ENCODE data around the gene NNMT.

The NNMT gene

DNA sequence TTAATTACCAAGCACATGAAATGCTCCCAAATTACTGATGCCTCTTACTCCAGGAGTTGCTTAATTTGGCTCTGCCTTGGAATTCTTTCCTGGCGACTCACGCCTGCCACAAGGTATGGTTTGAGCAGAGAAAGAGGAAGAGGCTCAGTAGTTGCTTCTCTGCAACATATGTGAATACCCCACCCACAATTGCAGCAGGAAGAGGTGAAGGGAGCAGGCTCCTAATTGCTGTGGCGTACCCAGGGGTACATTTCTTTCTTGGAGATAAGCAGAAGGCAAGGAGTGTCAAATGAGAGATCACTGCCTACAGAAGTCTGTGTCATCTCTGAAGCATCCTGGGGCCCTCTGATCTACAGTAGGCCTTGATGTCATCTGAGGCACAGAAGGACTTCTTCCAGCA is 10.6 kb upstream of the NNMT start:
- DNase-seq, result no peak

- no peak for DNase-seq
Measured at GRCh38 chr11:114286229-114286628, 10.0 kb upstream of the NNMT start.

DNA sequence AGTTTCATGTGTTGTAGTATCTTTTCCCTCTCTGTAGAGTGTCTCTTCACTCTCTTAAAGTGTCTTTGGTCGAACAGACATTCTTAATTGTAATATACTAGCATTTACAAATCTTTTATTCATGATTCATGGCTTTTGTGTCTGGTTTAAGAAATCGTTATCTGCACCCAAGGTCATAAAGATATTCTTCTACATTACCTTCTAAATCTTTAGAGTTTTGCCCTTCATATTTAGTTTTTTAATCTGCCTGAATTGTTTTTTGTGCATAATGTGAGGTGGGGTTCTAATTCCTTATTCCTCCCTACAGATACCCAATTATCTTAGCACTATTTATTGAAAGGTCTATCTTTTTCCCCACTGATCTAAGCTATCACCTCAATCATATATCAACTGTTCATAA is 9.0 kb upstream of the NNMT start:
- no peak for DNase-seq

GRCh38 chr11:114288136-114288535 is 8.1 kb upstream of the NNMT start:
- no peak for DNase-seq

DNA sequence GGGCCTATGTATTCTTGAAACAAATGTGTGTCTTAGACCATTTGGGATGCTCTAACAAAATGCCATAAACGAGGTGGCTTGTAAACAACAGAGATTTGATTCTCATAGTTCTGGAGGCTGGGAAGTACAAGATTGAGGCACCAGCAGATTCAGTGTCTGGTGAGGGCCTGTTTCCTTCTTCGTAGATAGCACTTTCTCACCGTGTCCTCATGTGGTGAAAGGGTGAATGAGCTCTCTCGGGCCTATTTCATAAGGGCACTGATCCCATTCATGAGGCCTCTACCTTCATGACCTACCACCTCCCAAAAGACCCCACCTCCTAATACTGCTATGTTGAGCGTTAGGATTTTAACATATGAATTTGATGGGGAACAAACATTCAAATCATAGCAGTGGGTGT is 6.4 kb upstream of the NNMT start:
- no peak for DNase-seq

GRCh38 chr11:114290503-114291235 is 5.5 kb upstream of the NNMT start:
- DNase-seq, result no peak

DNA sequence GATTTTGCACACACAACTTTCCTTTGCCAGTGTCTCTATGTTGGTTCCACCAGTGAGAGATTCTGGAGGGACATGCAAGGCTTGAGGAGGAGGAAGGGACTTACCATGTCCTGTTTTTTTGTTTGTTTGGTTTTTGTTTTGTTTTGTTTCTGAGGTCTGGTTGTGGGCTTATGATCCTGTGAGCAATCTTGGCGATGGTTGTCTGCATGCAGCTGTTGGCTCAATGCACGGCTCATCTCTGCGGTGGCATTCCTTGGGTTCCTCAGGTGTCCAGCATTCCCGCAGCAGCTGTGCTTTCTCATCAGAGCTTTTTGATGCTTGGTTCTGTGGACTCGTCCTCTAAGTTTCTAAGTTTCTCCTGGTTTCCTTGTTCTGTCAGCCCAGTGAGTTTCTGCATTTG is 4.8 kb upstream of the NNMT start:
- DNase-seq, result no peak

GRCh38 chr11:114291842-114292680 is 4.1 kb upstream of the NNMT start:
- no peak for DNase-seq

- DNase-seq, result no peak
Measured at GRCh38 chr11:114293201-114293711, 2.9 kb upstream of the NNMT start.

GRCh38 chr11:114296605-114297372 is 590 bp downstream of the NNMT start:
- DNase-seq, result no peak

- no peak for DNase-seq
Measured at GRCh38 chr11:114297806-114298709, 1.9 kb downstream of the NNMT start.

DNA sequence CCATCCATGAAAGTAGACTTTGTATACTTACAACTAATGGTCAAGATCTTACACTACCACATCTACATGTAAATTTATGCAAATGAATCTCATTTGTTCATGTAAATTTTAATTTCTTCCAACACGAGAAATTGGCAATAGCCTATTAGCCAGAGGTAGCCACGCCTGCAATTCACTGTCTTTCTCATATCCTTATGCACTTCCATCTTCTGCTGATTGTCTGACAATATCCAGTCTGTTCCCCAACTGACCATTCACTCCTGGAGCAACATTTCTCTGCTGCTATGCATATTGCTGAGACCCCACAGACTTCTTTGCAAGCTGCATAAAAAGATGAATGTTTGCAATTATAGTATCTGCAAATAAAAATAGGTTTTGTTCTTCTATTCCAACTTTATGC is 2.5 kb downstream of the NNMT start:
- DNase-seq, result no peak

- no peak for DNase-seq
Measured at GRCh38 chr11:114301088-114301487, 4.9 kb downstream of the NNMT start.

DNA sequence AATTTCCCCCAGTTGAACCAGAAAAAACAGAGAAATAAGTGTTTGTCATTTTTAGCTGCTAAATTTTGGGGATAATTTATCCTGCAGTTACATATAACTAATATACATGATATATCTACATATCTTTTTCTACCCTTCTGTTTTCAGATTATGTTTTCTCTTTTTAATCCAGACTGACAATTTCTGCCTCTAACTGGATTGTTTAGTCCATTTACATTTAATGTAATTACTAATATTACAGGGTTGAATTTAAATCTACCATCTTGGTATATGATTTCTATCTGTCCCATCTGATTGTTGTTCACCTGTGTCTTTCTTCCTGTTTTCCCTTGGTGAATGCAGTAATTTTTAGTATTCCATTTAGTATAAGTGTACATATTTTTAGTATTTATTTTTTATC is 5.7 kb downstream of the NNMT start:
- no peak for DNase-seq

DNA sequence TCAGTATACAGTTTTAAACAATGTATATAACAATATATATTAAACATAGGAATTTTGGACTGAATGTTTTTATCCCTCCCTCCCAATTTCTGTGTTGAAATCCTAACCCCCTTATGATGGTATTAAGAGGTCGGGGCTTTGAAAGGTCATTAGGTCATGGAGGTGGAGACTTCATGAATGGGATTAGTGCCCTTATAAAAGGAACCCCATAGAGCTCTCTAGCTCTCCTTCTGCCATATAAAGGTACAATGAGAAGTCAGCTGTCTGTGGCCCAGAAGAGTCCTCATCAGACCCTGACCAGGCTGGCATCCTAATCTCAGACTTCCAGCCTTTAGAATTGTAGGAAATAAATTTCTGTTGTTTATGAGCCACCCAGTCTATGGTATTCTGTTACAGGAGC is 6.5 kb downstream of the NNMT start:
- no peak for DNase-seq

DNA sequence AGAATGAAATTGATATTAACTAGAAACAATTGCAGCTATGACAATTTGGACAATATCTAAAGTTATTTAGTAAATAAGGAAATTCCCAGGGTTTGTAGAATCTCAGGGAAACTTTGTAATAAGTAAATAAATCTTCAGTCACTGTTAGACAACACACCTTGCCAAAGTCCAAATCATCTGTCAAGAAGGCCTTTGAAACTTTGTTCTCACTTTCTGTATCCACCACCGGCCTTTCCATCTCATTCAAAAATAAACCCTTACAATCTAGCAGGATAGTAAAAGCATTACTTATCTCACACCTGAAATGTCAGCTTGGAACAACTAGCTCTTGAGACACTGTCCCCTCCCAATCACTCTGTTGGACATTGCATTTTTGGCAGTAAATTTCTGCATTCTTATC is 7.9 kb downstream of the NNMT start:
- DNase-seq, result no peak

DNA sequence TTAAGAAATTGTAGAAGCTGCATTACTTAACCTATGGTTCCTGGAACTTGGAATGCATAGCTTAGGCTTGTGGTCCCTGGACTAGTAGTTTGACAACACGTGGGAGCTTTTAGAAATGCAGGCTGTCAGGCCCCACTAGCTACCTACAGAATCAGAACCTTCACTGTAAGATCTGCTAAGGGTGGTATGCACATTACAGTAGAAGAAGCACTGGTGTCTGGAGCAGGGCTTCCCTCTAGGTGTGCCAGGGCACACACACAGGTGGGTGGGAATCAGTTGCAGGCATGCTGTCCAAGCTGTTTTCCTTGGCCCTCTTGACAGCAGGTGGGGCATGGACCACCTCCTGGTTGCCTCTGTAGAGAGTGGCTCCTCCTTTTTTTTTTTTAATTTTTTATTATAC is 8.8 kb downstream of the NNMT start:
- no peak for DNase-seq

GRCh38 chr11:114307524-114308203 is 11.5 kb downstream of the NNMT start:
- no peak for DNase-seq

GRCh38 chr11:114308689-114309089 is 12.5 kb downstream of the NNMT start:
- peak; percentile 77 for DNase-seq

- DNase-seq, result no peak
Measured at GRCh38 chr11:114309517-114309916, 13.3 kb downstream of the NNMT start.

- no peak for DNase-seq
Measured at GRCh38 chr11:114310095-114310494, 13.9 kb downstream of the NNMT start.

DNA sequence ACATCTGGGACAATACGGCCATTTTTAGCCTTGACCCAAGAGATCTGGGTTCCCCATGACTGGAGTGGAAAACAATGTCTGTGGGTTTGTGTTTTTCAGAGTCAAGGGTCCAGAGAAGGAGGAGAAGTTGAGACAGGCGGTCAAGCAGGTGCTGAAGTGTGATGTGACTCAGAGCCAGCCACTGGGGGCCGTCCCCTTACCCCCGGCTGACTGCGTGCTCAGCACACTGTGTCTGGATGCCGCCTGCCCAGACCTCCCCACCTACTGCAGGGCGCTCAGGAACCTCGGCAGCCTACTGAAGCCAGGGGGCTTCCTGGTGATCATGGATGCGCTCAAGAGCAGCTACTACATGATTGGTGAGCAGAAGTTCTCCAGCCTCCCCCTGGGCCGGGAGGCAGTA is 15.7 kb downstream of the NNMT start:
- DNase-seq, result no peak

All from NCI-H2081 treated with DMSO at 0.1 percent for 48 hours (cell line).